Activated CD4-positive, alpha-beta memory T cell treated with anti-CD3 and anti-CD28 coated beads for 36 hours (primary cell): ENCODE data around the gene CLEC10A. TPM values are rescaled to one million over a fixed set of nuclear protein-coding genes. Genes with fewer than 3 reads are reported as not detected.

Source experiments
- CTCF ChIA-PET: fragments of 350-600 bp; sonication (Branson Sonifier 250); formaldehyde crosslinking; loops from one replicate; lab custom pipeline; 2021; ENCODE audit warnings: antibody characterized with exemption, inconsistent platforms; lab: Charles Lee
- POLR2A ChIA-PET: fragments of 350-600 bp; sonication (Branson Sonifier 250); formaldehyde crosslinking; loops from one replicate; lab custom pipeline; 2021; ENCODE audit warnings: antibody characterized with exemption; lab: Charles Lee
- DNase-seq: peaks from one replicate; pipeline ENCODE4 v3.0.0-alpha.2; 2020
- H3K27ac Mint-ChIP-seq: one replicate; pipeline ENCODE4 v1.8.0; 2021; ENCODE audit warnings: mixed read lengths
- H3K27me3 Mint-ChIP-seq: one replicate; pipeline ENCODE4 v1.8.0; 2021; ENCODE audit warnings: mixed read lengths
- H3K36me3 Mint-ChIP-seq: one replicate; pipeline ENCODE4 v1.8.0; 2021; ENCODE audit warnings: mixed read lengths
- H3K4me1 Mint-ChIP-seq: one replicate; pipeline ENCODE4 v1.8.0; 2021; ENCODE audit warnings: low read depth, mixed read lengths
- H3K4me3 Mint-ChIP-seq: one replicate; pipeline ENCODE4 v1.8.0; 2021; ENCODE audit warnings: mild to moderate bottlenecking, mixed read lengths
- H3K9me3 Mint-ChIP-seq: one replicate; pipeline ENCODE4 v1.8.0; 2021; ENCODE audit warnings: mixed read lengths
- intact Hi-C: fragments of 100-400 bp; cut with micrococcal nuclease; formaldehyde crosslinking; loops from one replicate; pipeline ENCODE4 v1.15.1; 2023
- total RNA-seq, 2 experiments: library from RNA; stranded (reverse); gene quantifications; one replicate each; pipeline ENCODE4 v1.2.3, GENCODE V29; 2021

Gene CLEC10A
- total RNA-seq, 2 experiments from 2014 or later: not detected

GRCh38 chr17:7043497-7044198, 36.4 kb downstream of the CLEC10A start, which contains the start of gene SLC16A11:
Gene SLC16A11 (minus strand): TSS chr17:7044092. CDS start chr17:7043513, 579 bp downstream.
- CTCF ChIA-PET: interaction anchor here (0.7 to 20.9 kb wide), 4 partner anchors 20 to 253 kb away, joined by 4 to 509 read pairs (median 22); no protein-coding TSS in a partner anchor
- peaks cover 4% of the 10 kb centered on the region for H3K36me3 Mint-ChIP-seq
- intact Hi-C loops: no loop called here
- POLR2A ChIA-PET: interaction anchor here (0.5 to 2.0 kb wide), 3 partner anchors 8 to 262 kb away, joined by 3 to 5 read pairs (median 4); partner anchors contain the start of gene SLC16A13
- peaks cover 2% of the 10 kb centered on the region for H3K27me3 Mint-ChIP-seq
- DNase-seq: peak; percentile 63
- peaks cover 46% of the 10 kb centered on the region for H3K4me1 Mint-ChIP-seq
- peak within 1 kb of the TSS; percentile 71 for H3K4me3 Mint-ChIP-seq
- peak within 1 kb of the TSS; percentile 51 for H3K27ac Mint-ChIP-seq
- H3K9me3 Mint-ChIP-seq: no peaks in the 10 kb centered on the region

GRCh38 chr17:7043182-7043496, 36.9 kb downstream of the CLEC10A start:
- Mint-ChIP-seq H3K36me3 (peaks cover 4% of the 10 kb centered on the region), H3K27ac (peak overlapping the region; percentile 51), H3K4me3 (peak overlapping the region; percentile 71), H3K4me1 (peaks cover 50% of the 10 kb centered on the region), H3K9me3 (no peaks in the 10 kb centered on the region), H3K27me3 (peaks cover 2% of the 10 kb centered on the region)
- intact Hi-C loops: no loop called here
- ChIA-PET POLR2A (interaction anchor here (0.7 to 2.0 kb wide), 2 partner anchors 7 to 90 kb away, joined by 4 to 5 read pairs; partner anchors contain the start of gene SLC16A13), CTCF (interaction anchor here (0.9 to 20.9 kb wide), 2 partner anchors 92 to 134 kb away, joined by 4 to 509 read pairs; no protein-coding TSS in a partner anchor)
- no peak for DNase-seq

- no peaks in the 10 kb centered on the region for H3K9me3 Mint-ChIP-seq
- peaks cover 4% of the 10 kb centered on the region for H3K36me3 Mint-ChIP-seq
- H3K27me3 Mint-ChIP-seq: peaks cover 2% of the 10 kb centered on the region
- peak overlapping the region; percentile 71 for H3K4me3 Mint-ChIP-seq
- POLR2A ChIA-PET: interaction anchor here (2.0 kb wide), 1 partner anchor 91 kb away, joined by 5 read pairs; no protein-coding TSS in a partner anchor
- peak overlapping the region; percentile 66 for H3K27ac Mint-ChIP-seq
- intact Hi-C loops: no loop called here
- peak; percentile 70 for DNase-seq
- peaks cover 49% of the 10 kb centered on the region for H3K4me1 Mint-ChIP-seq
- CTCF ChIA-PET: interaction anchor here (0.8 to 20.9 kb wide), 5 partner anchors 9 to 135 kb away, joined by 3 to 509 read pairs (median 3); no protein-coding TSS in a partner anchor
Observed at GRCh38 chr17:7042501-7043181, 37.4 kb downstream of the CLEC10A start.

- Mint-ChIP-seq H3K4me1 (peaks cover 46% of the 10 kb centered on the region), H3K4me3 (peak overlapping the region; percentile 71), H3K27me3 (peaks cover 2% of the 10 kb centered on the region), H3K27ac (peak overlapping the region; percentile 66), H3K36me3 (peaks cover 4% of the 10 kb centered on the region), H3K9me3 (no peaks in the 10 kb centered on the region)
- intact Hi-C loops: no loop called here
- no peak for DNase-seq
- CTCF ChIA-PET: interaction anchor here (0.8 to 20.9 kb wide), 5 partner anchors 10 to 136 kb away, joined by 3 to 509 read pairs (median 3); no protein-coding TSS in a partner anchor
- POLR2A ChIA-PET: no interaction called here
Observed at GRCh38 chr17:7041607-7042500, 38.2 kb downstream of the CLEC10A start.

- DNase-seq: no peak
- no peaks in the 10 kb centered on the region for H3K9me3 Mint-ChIP-seq
- no peaks in the 10 kb centered on the region for H3K27me3 Mint-ChIP-seq
- H3K4me3 Mint-ChIP-seq: no peak overlapping the region
- CTCF ChIA-PET: interaction anchor here (0.9 to 1.3 kb wide), 2 partner anchors 16 to 20 kb away, joined by 3 read pairs; no protein-coding TSS in a partner anchor
- POLR2A ChIA-PET: interaction anchor here (1.1 kb wide), 1 partner anchor 10 kb away, joined by 3 read pairs; no protein-coding TSS in a partner anchor
- intact Hi-C loops: no loop called here
- peaks cover 40% of the 10 kb centered on the region for H3K4me1 Mint-ChIP-seq
- peaks cover 4% of the 10 kb centered on the region for H3K36me3 Mint-ChIP-seq
- peak overlapping the region; percentile 43 for H3K27ac Mint-ChIP-seq
Observed at GRCh38 chr17:7039832-7040231, 40.2 kb downstream of the CLEC10A start.

GRCh38 chr17:7038025-7038862, 41.8 kb downstream of the CLEC10A start:
- Mint-ChIP-seq H3K4me3 (peak overlapping the region; percentile 4), H3K27ac (peak overlapping the region; percentile 23), H3K27me3 (no peaks in the 10 kb centered on the region), H3K9me3 (no peaks in the 10 kb centered on the region), H3K4me1 (peaks cover 47% of the 10 kb centered on the region), H3K36me3 (peaks cover 4% of the 10 kb centered on the region)
- POLR2A ChIA-PET: interaction anchor here (0.6 to 0.7 kb wide), 3 partner anchors 14 to 292 kb away, joined by 3 to 4 read pairs (median 4); no protein-coding TSS in a partner anchor
- CTCF ChIA-PET: interaction anchor here (0.7 to 3.7 kb wide), 6 partner anchors 8 to 127 kb away, joined by 3 to 38 read pairs (median 4); no protein-coding TSS in a partner anchor
- no peak for DNase-seq
- intact Hi-C loops: no loop called here

- Mint-ChIP-seq H3K9me3 (no peaks in the 10 kb centered on the region), H3K27me3 (no peaks in the 10 kb centered on the region), H3K27ac (peak within 1 kb of the TSS; percentile 99), H3K4me1 (peaks cover 48% of the 10 kb centered on the region), H3K4me3 (peak within 1 kb of the TSS; percentile 94), H3K36me3 (peaks cover 4% of the 10 kb centered on the region)
- peak; percentile 99 for DNase-seq
- POLR2A ChIA-PET: interaction anchor here (0.6 to 1.6 kb wide), 16 partner anchors 8 to 384 kb away, joined by 3 to 26 read pairs (median 4); partner anchors contain the start of genes ACAP1, BCL6B, C17orf100 and MED31
- intact Hi-C loops: loop anchor here (1.0 kb wide), 4 partner anchors 12 to 25 kb away; partner anchors contain the start of gene BCL6B
- CTCF ChIA-PET: interaction anchor here (0.7 to 3.7 kb wide), 13 partner anchors 10 to 260 kb away, joined by 3 to 38 read pairs (median 4); partner anchors contain the start of gene BCL6B
Observed at GRCh38 chr17:7035591-7036368, 44.3 kb downstream of the CLEC10A start, which contains the start of gene SLC16A13. Gene SLC16A13 (plus strand): TSS chr17:7036015. CDS start chr17:7036383, 368 bp downstream.

GRCh38 chr17:7034955-7035590, 45.0 kb downstream of the CLEC10A start:
- H3K4me3 Mint-ChIP-seq: peak overlapping the region; percentile 94
- no peaks in the 10 kb centered on the region for H3K9me3 Mint-ChIP-seq
- H3K4me1 Mint-ChIP-seq: peaks cover 55% of the 10 kb centered on the region
- peaks cover 4% of the 10 kb centered on the region for H3K36me3 Mint-ChIP-seq
- POLR2A ChIA-PET: interaction anchor here (0.6 to 1.6 kb wide), 15 partner anchors 10 to 383 kb away, joined by 3 to 26 read pairs (median 4); partner anchors contain the start of genes ACAP1, BCL6B, C17orf100 and MED31
- H3K27ac Mint-ChIP-seq: peak overlapping the region; percentile 99
- intact Hi-C loops: loop anchor here (1.0 kb wide), 4 partner anchors 12 to 25 kb away; partner anchors contain the start of gene BCL6B
- H3K27me3 Mint-ChIP-seq: no peaks in the 10 kb centered on the region
- peak; percentile 68 for DNase-seq
- CTCF ChIA-PET: interaction anchor here (0.7 to 3.7 kb wide), 12 partner anchors 11 to 261 kb away, joined by 3 to 38 read pairs (median 4); partner anchors contain the start of gene BCL6B

- POLR2A ChIA-PET: interaction anchor here (0.8 kb wide), 1 partner anchor 11 kb away, joined by 3 read pairs; no protein-coding TSS in a partner anchor
- Mint-ChIP-seq H3K4me1 (peaks cover 45% of the 10 kb centered on the region), H3K27ac (peak overlapping the region; percentile 89), H3K36me3 (no peaks in the 10 kb centered on the region), H3K4me3 (peak overlapping the region; percentile 64), H3K9me3 (no peaks in the 10 kb centered on the region), H3K27me3 (no peaks in the 10 kb centered on the region)
- DNase-seq: peak; percentile 81
- CTCF ChIA-PET: no interaction called here
- intact Hi-C loops: no loop called here
Observed at GRCh38 chr17:7029659-7030058, 50.4 kb downstream of the CLEC10A start.
